ENCODE data around the gene PLXNA4. TPM values are rescaled to one million over a fixed set of nuclear protein-coding genes. Genes with fewer than 3 reads are reported as not detected.

The PLXNA4 gene
- total RNA-seq, 1 donor from 2014 or later: 13.6 TPM

- peaks cover 11% of the 10 kb centered on the region for H3K9me3 Mint-ChIP-seq
- no peak overlapping the region for H3K27ac Mint-ChIP-seq
- DNase-seq (ENCODE audit: extremely low spot score, unreplicated experiment): no peak
- no peak for TF ChIP-seq CTCF (conservative IDR thresholded peaks at IDR 0.05)
- H3K4me3 Mint-ChIP-seq: no peak overlapping the region
- H3K36me3 Mint-ChIP-seq: peaks cover 12% of the 10 kb centered on the region
- H3K27me3 Mint-ChIP-seq: peaks cover 13% of the 10 kb centered on the region
- peaks cover 5% of the 10 kb centered on the region for H3K4me1 Mint-ChIP-seq (ENCODE audit: unreplicated experiment)
These were observed 28.4 kb downstream of the PLXNA4 start for GRCh38 chr7:132547821-132548220.

DNA sequence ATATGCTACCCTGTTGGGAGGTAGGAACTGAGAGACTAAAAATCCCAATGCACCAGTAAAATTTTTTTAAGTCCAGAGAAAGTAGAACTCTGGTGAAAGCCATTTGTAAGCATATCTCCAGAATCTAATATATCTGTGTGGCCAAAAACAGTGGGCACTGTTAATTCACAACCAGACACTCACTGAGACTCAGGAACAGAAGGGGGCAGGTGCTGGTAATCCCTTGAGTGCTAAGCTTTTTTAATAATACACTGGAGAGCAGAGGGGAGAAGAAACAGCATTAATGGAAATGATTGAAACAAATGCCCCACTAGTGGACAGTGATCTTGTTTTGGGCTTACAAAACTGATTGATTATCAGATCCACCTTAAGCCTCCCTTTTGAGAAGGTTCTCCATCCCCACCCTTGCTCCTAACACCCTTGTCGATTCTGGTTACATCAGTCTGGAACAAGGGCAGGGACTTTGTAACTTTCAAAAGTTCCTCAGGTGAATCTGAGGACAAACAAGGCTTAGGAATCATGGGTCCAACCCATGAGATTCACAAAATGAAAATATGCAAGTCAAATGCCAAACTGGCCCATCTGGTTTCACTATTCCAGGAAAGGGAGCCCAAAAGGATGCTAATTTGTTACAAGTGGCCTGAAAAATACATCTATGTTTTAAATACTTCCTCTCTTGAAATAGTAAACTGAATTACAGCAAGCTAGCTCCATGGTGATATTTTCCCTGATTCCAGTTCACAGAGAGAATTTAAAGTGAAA, 29.7 kb downstream of the PLXNA4 start:
- TF ChIP-seq CTCF (conservative IDR thresholded peaks at IDR 0.05): no peak
- Mint-ChIP-seq H3K4me3 (no peak overlapping the region), H3K36me3 (peaks cover 10% of the 10 kb centered on the region), H3K27me3 (peaks cover 17% of the 10 kb centered on the region), H3K4me1 (ENCODE audit: unreplicated experiment) (no peaks in the 10 kb centered on the region), H3K9me3 (peaks cover 11% of the 10 kb centered on the region), H3K27ac (no peak overlapping the region)
- DNase-seq (ENCODE audit: extremely low spot score, unreplicated experiment): no peak

- Mint-ChIP-seq H3K27me3 (peaks cover 15% of the 10 kb centered on the region), H3K27ac (no peak overlapping the region), H3K36me3 (peaks cover 2% of the 10 kb centered on the region), H3K4me1 (ENCODE audit: unreplicated experiment) (peaks cover 5% of the 10 kb centered on the region), H3K4me3 (no peak overlapping the region), H3K9me3 (peaks cover 7% of the 10 kb centered on the region)
- no peak for DNase-seq (ENCODE audit: extremely low spot score, unreplicated experiment)
- TF ChIP-seq CTCF (conservative IDR thresholded peaks at IDR 0.05): no peak
These were observed 30.5 kb downstream of the PLXNA4 start for GRCh38 chr7:132545756-132546155.

GRCh38 chr7:132544999-132545398, 31.3 kb downstream of the PLXNA4 start:
- H3K9me3 Mint-ChIP-seq: peaks cover 4% of the 10 kb centered on the region
- DNase-seq (ENCODE audit: extremely low spot score, unreplicated experiment): no peak
- no peaks in the 10 kb centered on the region for H3K36me3 Mint-ChIP-seq
- TF ChIP-seq CTCF (conservative IDR thresholded peaks at IDR 0.05): no peak
- H3K4me1 Mint-ChIP-seq (ENCODE audit: unreplicated experiment): peaks cover 5% of the 10 kb centered on the region
- H3K27ac Mint-ChIP-seq: no peak overlapping the region
- H3K27me3 Mint-ChIP-seq: peaks cover 15% of the 10 kb centered on the region
- no peak overlapping the region for H3K4me3 Mint-ChIP-seq

- Mint-ChIP-seq H3K36me3 (no peaks in the 10 kb centered on the region), H3K27me3 (peaks cover 17% of the 10 kb centered on the region), H3K9me3 (no peaks in the 10 kb centered on the region), H3K4me3 (no peak overlapping the region), H3K27ac (no peak overlapping the region), H3K4me1 (ENCODE audit: unreplicated experiment) (peaks cover 5% of the 10 kb centered on the region)
- no peak for TF ChIP-seq CTCF (conservative IDR thresholded peaks at IDR 0.05)
- no peak for DNase-seq (ENCODE audit: extremely low spot score, unreplicated experiment)
These were observed 32.2 kb downstream of the PLXNA4 start for GRCh38 chr7:132544025-132544424.

Measured in type B pancreatic cell (in vitro differentiated cells).